RWPE1 (cell line): Measurements from ENCODE around the gene HEG1.

ENCODE experiments used
- CTCF ChIA-PET: fragments of 350-600 bp; sonication (Branson Sonifier 250); formaldehyde crosslinking; extraction: SDS; loops from one replicate; lab custom pipeline; 2021; lab: Yijun Ruan, JAX
- POLR2A ChIA-PET: fragments of 400-600 bp; formaldehyde crosslinking; extraction: SDS; loops from one replicate; lab custom pipeline; 2020; ENCODE audit warnings: antibody characterized with exemption; ENCODE audit not compliant: low non-redundant PET; lab: Yijun Ruan, JAX
- DNase-seq: peaks from one replicate; pipeline ENCODE4 v3.0.0; 2012; ENCODE audit warnings: low spot score
- H3K27ac ChIP-seq: fragments of 450-650 bp; 2 replicates; pipeline ENCODE4 v1.5.1; 2017
- CTCF ChIP-seq: fragments of 450-650 bp; conservative IDR thresholded peaks from 2 replicates; pipeline ENCODE4 v1.5.1; 2017; ENCODE audit warnings: low read depth, mild to moderate bottlenecking

HEG1 gene

GRCh38 chr3:125062904-125063618 lies 7.3 kb upstream of the HEG1 start:
- DNase-seq, result peak; percentile 80
- peak overlapping the region; percentile 91 for H3K27ac ChIP-seq
- CTCF ChIA-PET, result no interaction called here
- TF ChIP-seq CTCF, result no peak
- POLR2A ChIA-PET, result no interaction called here

GRCh38 chr3:125061646-125062045 lies 5.8 kb upstream of the HEG1 start:
- peak overlapping the region; percentile 91 for H3K27ac ChIP-seq
- CTCF ChIA-PET, result no interaction called here
- no peak for TF ChIP-seq CTCF
- DNase-seq, result no peak
- POLR2A ChIA-PET, result no interaction called here

- DNase-seq, result no peak
- CTCF ChIA-PET, result interaction anchor here (0.5 kb wide), 1 partner anchor 377 kb away, joined by 3 read pairs; no protein-coding TSS in a partner anchor
- peak overlapping the region; percentile 91 for H3K27ac ChIP-seq
- no peak for TF ChIP-seq CTCF
- POLR2A ChIA-PET, result no interaction called here
These were observed 5.4 kb upstream of the HEG1 start for GRCh38 chr3:125061170-125061569.

- no peak overlapping the region; the same call in 1 of the 2 replicates for H3K27ac ChIP-seq
- POLR2A ChIA-PET, result no interaction called here
- DNase-seq, result no peak
- CTCF ChIA-PET, result interaction anchor here (0.6 to 1.3 kb wide), 2 partner anchors 28 to 64 kb away, joined by 3 to 6 read pairs; no protein-coding TSS in a partner anchor
- TF ChIP-seq CTCF, result no peak
These were observed 3.9 kb upstream of the HEG1 start for GRCh38 chr3:125059488-125060245.

- no peak overlapping the region; the same call in 1 of the 2 replicates for H3K27ac ChIP-seq
- no peak for DNase-seq
- POLR2A ChIA-PET, result no interaction called here
- no peak for TF ChIP-seq CTCF
- CTCF ChIA-PET, result interaction anchor here (0.6 to 1.3 kb wide), 3 partner anchors 27 to 102 kb away, joined by 3 to 6 read pairs (median 3); no protein-coding TSS in a partner anchor
These were observed 3.2 kb upstream of the HEG1 start for GRCh38 chr3:125058959-125059358.

GRCh38 chr3:125058529-125058928 lies 2.7 kb upstream of the HEG1 start:
- ChIA-PET POLR2A (no interaction called here), CTCF (interaction anchor here (0.6 to 1.3 kb wide), 2 partner anchors 63 to 103 kb away, joined by 3 to 6 read pairs; no protein-coding TSS in a partner anchor)
- DNase-seq, result no peak
- no peak overlapping the region; the same call in 1 of the 2 replicates for H3K27ac ChIP-seq
- no peak for TF ChIP-seq CTCF
